A549 (cell line): Measurements from ENCODE around the gene ACADM. TPM values are rescaled to one million over a fixed set of nuclear protein-coding genes. Genes with fewer than 3 reads are reported as not detected.
"Not testable (repeated sequence)": the region's sequence is repeated elsewhere in the genome, so short reads cannot be mapped to it uniquely, and the experiment has no call there.

Experiments
- ATAC-seq, 2 experiments: fragments of 200-7000 bp in 1 of 2; fragments of >200 bp in 1 of 2; cut with Nextera tagmentation in 1 of 2; cut with Tn5 transposase in 1 of 2; 3 replicates each; pipeline versions ENCODE4 v1.8.0 to v1.9.1; 2018 to 2020; ENCODE audit warnings: mild to moderate bottlenecking in 1 of 2, moderate library complexity in 1 of 2
- CTCF ChIA-PET: fragments of 300-600 bp; sonication (Branson Sonifier 250); formaldehyde crosslinking; extraction: SDS; loops from one replicate; lab custom pipeline; 2021; ENCODE audit warnings: antibody characterized with exemption, inconsistent platforms; lab: Yijun Ruan, JAX
- POLR2A ChIA-PET: fragments of 350-600 bp; formaldehyde crosslinking; extraction: SDS; loops from one replicate; lab custom pipeline; 2021; ENCODE audit warnings: antibody characterized with exemption, inconsistent platforms; lab: Yijun Ruan, JAX
- DNase-seq, 2 experiments: peaks; one replicate each; pipeline versions ENCODE4 v3.0.0 to v3.0.0-alpha.2; 2011 to 2016; ENCODE audit warnings: low read depth in 1 of 2, low spot score in 1 of 2
- FAIRE-seq: peaks from 2 replicates; lab custom pipeline; 2011; peaks lifted over from hg19 to GRCh38; lab: Jason Lieb, UNC
- H3K27ac ChIP-seq, 2 experiments: fragments of >200 bp; sonication (Bioruptor Twin); formaldehyde crosslinking; 3 replicates each; pipeline ENCODE4 v1.5.1; 2016 to 2017
- H3K4me1 ChIP-seq: fragments of >200 bp; sonication (Bioruptor Twin); formaldehyde crosslinking; 3 replicates; pipeline ENCODE4 v1.6.1; 2016
- H3K4me2 ChIP-seq: fragments of >200 bp; sonication (Bioruptor Twin); formaldehyde crosslinking; 3 replicates; pipeline ENCODE4 v1.6.1; 2016
- H3K4me3 ChIP-seq: fragments of >200 bp; sonication (Bioruptor Twin); formaldehyde crosslinking; 3 replicates; pipeline ENCODE4 v1.5.1; 2016
- H3K9me3 ChIP-seq: fragments of >200 bp; sonication (Bioruptor Twin); formaldehyde crosslinking; 3 replicates; pipeline ENCODE4 v1.6.1; 2016
- CEBPB ChIP-seq, 2 experiments: fragments of >200 bp in 1 of 2; sonication (Bioruptor Twin) in 1 of 2; formaldehyde crosslinking in 1 of 2; IDR thresholded peaks; 2 replicates each; pipeline ENCODE4 v1.6.1; 2012 to 2016
- E2F6 ChIP-seq: IDR thresholded peaks from 2 replicates; pipeline ENCODE4 v1.6.1; 2012; ENCODE audit warnings: low read depth, borderline replicate concordance
- EHF ChIP-seq: fragments of 250-450 bp; sonication (Bioruptor Pico); IDR thresholded peaks from 2 replicates; pipeline ENCODE4 v1.5.0; 2020; ENCODE audit warnings: mild to moderate bottlenecking
- HES2 ChIP-seq: fragments of >200 bp; sonication (Bioruptor Twin); formaldehyde crosslinking; IDR thresholded peaks from 2 replicates; pipeline ENCODE4 v1.6.1; 2016
- HOXB13 ChIP-seq: fragments of 250-450 bp; sonication (Bioruptor Pico); IDR thresholded peaks from 2 replicates; pipeline ENCODE4 v1.5.0; 2020; ENCODE audit warnings: low read depth, mild to moderate bottlenecking, moderate library complexity
- JUNB ChIP-seq: fragments of >200 bp; sonication (Bioruptor Twin); formaldehyde crosslinking; IDR thresholded peaks from 2 replicates; pipeline ENCODE4 v1.6.1; 2016
- MYC ChIP-seq: IDR thresholded peaks from 2 replicates; pipeline ENCODE4 v1.6.1; 2012; ENCODE audit warnings: mild to moderate bottlenecking, inconsistent platforms, low read length, improper control_type of control experiment, borderline replicate concordance
- NFE2L2 ChIP-seq: fragments of 150-350 bp; conservative IDR thresholded peaks from 2 replicates; pipeline ENCODE4 v1.6.1; 2014; ENCODE audit warnings: low read length
- RCOR1 ChIP-seq: fragments of 150-350 bp; IDR thresholded peaks from 2 replicates; pipeline ENCODE4 v1.6.1; 2014; ENCODE audit warnings: antibody characterized with exemption, low read length, low read depth
- SMC3 ChIP-seq: fragments of >200 bp; sonication (Bioruptor Twin); formaldehyde crosslinking; IDR thresholded peaks from 3 replicates; pipeline ENCODE4 v1.6.1; 2018; ENCODE audit warnings: inconsistent platforms
- ZC3H11A ChIP-seq: fragments of 450-650 bp; IDR thresholded peaks from 2 replicates; pipeline ENCODE4 v1.6.1; 2014; ENCODE audit warnings: antibody characterized with exemption, mild to moderate bottlenecking
- ZFP36 ChIP-seq: fragments of 450-650 bp; IDR thresholded peaks from 2 replicates; pipeline ENCODE4 v1.6.1; 2014; ENCODE audit warnings: borderline replicate concordance; ENCODE audit not compliant: partially characterized antibody
- ZSCAN20 ChIP-seq: fragments of 250-450 bp; sonication (Bioruptor Pico); IDR thresholded peaks from 2 replicates; pipeline ENCODE4 v1.8.0; 2022; ENCODE audit warnings: mild to moderate bottlenecking, moderate library complexity
- WGBS: methylation state at CpG from one replicate; pipeline ENCODE4 v1.1.6; 2017; ENCODE audit errors: missing lambda C conversion rate; 5-methylcytosine and 5-hydroxymethylcytosine counted together
- polyA plus RNA-seq, 4 experiments: library from polyadenylated mRNA; depleted of rRNA in 3 of 4; stranded (reverse); fragments of >200 nt; fragmentation: RNase III in 1 of 4; extraction: RNeasy Plus Mini Kit Qiagen cat#74134 plus additional on column Dnase treatment in 1 of 4; gene quantifications; 2 replicates in 3 of 4; 3 replicates in 1 of 4; pipeline ENCODE4 v1.2.3, GENCODE V29; 2011 to 2017

The ACADM gene
- polyA plus RNA-seq, 2 of the 4 experiments (the other 2 are of a cell fraction): 45.1 to 45.4 TPM

- FAIRE-seq (no peak), ATAC-seq (no peak), DNase-seq (no peak)
- Histone ChIP-seq H3K9me3 (no peaks in the 10 kb centered on the region), H3K4me2 (no peak overlapping the region), H3K4me1 (no peaks in the 10 kb centered on the region), H3K4me3 (no peak overlapping the region), H3K27ac (no peak overlapping the region)
- no peak for TF ChIP-seq ZSCAN20
- no peak for TF ChIP-seq RCOR1
- ChIA-PET CTCF (no interaction called here), POLR2A (no interaction called here)
- 92% methylated on average over 1 of the region's 1 CpG for WGBS
Observed at GRCh38 chr1:75732703-75733102, 8.2 kb downstream of the ACADM start.

- POLR2A ChIA-PET: no interaction called here
- Histone ChIP-seq H3K4me3 (no peak overlapping the region), H3K9me3 (no peaks in the 10 kb centered on the region), H3K27ac (no peak overlapping the region), H3K4me2 (no peak overlapping the region), H3K4me1 (no peaks in the 10 kb centered on the region)
- 91% methylated on average over 5 of the region's 5 CpGs for WGBS
- CTCF ChIA-PET: no interaction called here
- no peak for ATAC-seq
- DNase-seq: no peak
- TF ChIP-seq ZSCAN20: no peak
- FAIRE-seq: no peak
Observed at GRCh38 chr1:75733661-75734060, 9.2 kb downstream of the ACADM start.

- no peaks in the 10 kb centered on the region for H3K4me1 ChIP-seq
- no peak for TF ChIP-seq E2F6
- no peak for TF ChIP-seq CEBPB (IDR thresholded peaks at IDR 0.05)
- TF ChIP-seq EHF (CRISPR knock-in tag): no peak
- no peak for TF ChIP-seq SMC3
- no peak for TF ChIP-seq ZSCAN20
- no peak for TF ChIP-seq ZC3H11A
- no peak for TF ChIP-seq ZFP36
- TF ChIP-seq MYC: no peak
- H3K27ac ChIP-seq: no peak overlapping the region
- WGBS: 26% methylated on average over 1 of the region's 1 CpG
- no peak for DNase-seq
- POLR2A ChIA-PET: no interaction called here
- no peak overlapping the region for H3K4me3 ChIP-seq
- CTCF ChIA-PET: no interaction called here
- ATAC-seq: no peak
- H3K4me2 ChIP-seq: no peak overlapping the region
- no peak for FAIRE-seq
- no peaks in the 10 kb centered on the region for H3K9me3 ChIP-seq
Observed at GRCh38 chr1:75736016-75736415, 11.5 kb downstream of the ACADM start.

GRCh38 chr1:75742047-75742625 is 17.6 kb downstream of the ACADM start:
- WGBS: 93% methylated on average over 6 of the region's 6 CpGs
- no peak overlapping the region for H3K4me2 ChIP-seq
- DNase-seq: no peak
- POLR2A ChIA-PET: no interaction called here
- no peak for TF ChIP-seq RCOR1
- TF ChIP-seq JUNB: no peak
- no peak for TF ChIP-seq NFE2L2
- no peak for FAIRE-seq
- H3K27ac ChIP-seq: no peak overlapping the region
- H3K4me3 ChIP-seq: no peak overlapping the region
- ATAC-seq: no peak
- CTCF ChIA-PET: no interaction called here
- no peaks in the 10 kb centered on the region for H3K9me3 ChIP-seq
- H3K4me1 ChIP-seq: no peaks in the 10 kb centered on the region

- H3K27ac ChIP-seq: no peak overlapping the region
- no peaks in the 10 kb centered on the region for H3K4me1 ChIP-seq
- H3K4me3 ChIP-seq: no peak overlapping the region
- ChIA-PET POLR2A (no interaction called here), CTCF (interaction anchor here (1.0 kb wide), 1 partner anchor 23 kb away, joined by 4 read pairs; no protein-coding TSS in a partner anchor)
- no peak for TF ChIP-seq HOXB13 (CRISPR knock-in tag)
- no peak for TF ChIP-seq ZC3H11A
- no peak for TF ChIP-seq HES2
- H3K9me3 ChIP-seq: no peaks in the 10 kb centered on the region
- no peak for FAIRE-seq
- 91% methylated on average over 4 of the region's 4 CpGs for WGBS
- H3K4me2 ChIP-seq: no peak overlapping the region
- no peak for ATAC-seq
- DNase-seq: no peak
Observed at GRCh38 chr1:75745276-75745675, 20.8 kb downstream of the ACADM start.

GRCh38 chr1:75757210-75757609 is 32.7 kb downstream of the ACADM start:
- H3K9me3 ChIP-seq, H3K27ac ChIP-seq, CTCF ChIA-PET, DNase-seq, H3K4me1 ChIP-seq, POLR2A ChIA-PET, ATAC-seq, FAIRE-seq, H3K4me3 ChIP-seq, H3K4me2 ChIP-seq: not testable (repeated sequence)
